Neural crest cell (in vitro differentiated cells): ENCODE results near the gene ABCF2. TPM values are rescaled to one million over a fixed set of nuclear protein-coding genes. Genes with fewer than 3 reads are reported as not detected.

Source experiments
- DNase-seq: peaks from one replicate; pipeline ENCODE4 v3.0.0; 2021; ENCODE audit warnings: low read depth, mixed read lengths, low spot score
- H3K27ac Mint-ChIP-seq: one replicate; pipeline ENCODE4 v1.8.0; 2021; ENCODE audit warnings: mild to moderate bottlenecking, mixed read lengths; ENCODE audit not compliant: unreplicated experiment
- H3K27me3 Mint-ChIP-seq: 2 replicates; pipeline ENCODE4 v1.8.0; 2021; ENCODE audit warnings: low read depth, mild to moderate bottlenecking, mixed read lengths
- H3K36me3 Mint-ChIP-seq: 2 replicates; pipeline ENCODE4 v1.8.0; 2021; ENCODE audit warnings: low read depth, mild to moderate bottlenecking, mixed read lengths
- H3K4me1 Mint-ChIP-seq: 2 replicates; pipeline ENCODE4 v1.8.0; 2021; ENCODE audit warnings: mixed read lengths
- H3K4me3 Mint-ChIP-seq: one replicate; pipeline ENCODE4 v1.8.0; 2021; ENCODE audit warnings: mild to moderate bottlenecking, mixed read lengths
- H3K9me3 Mint-ChIP-seq: 2 replicates; pipeline ENCODE4 v1.8.0; 2021; ENCODE audit warnings: mixed read lengths
- total RNA-seq: library from RNA; stranded (reverse); gene quantifications from 2 replicates; pipeline ENCODE4 v1.2.1, GENCODE V29; 2021
- TF ChIP-seq, protein P1 (sequence below): fragments of 200-600 bp; sonication (generic); conservative IDR thresholded peaks from 2 replicates; pipeline ENCODE4 v1.5.0; 2021; ENCODE audit warnings: antibody characterized with exemption, mild to moderate bottlenecking

The ABCF2 gene
- total RNA-seq, 1 donor from 2014 or later = 68.2 TPM

DNA sequence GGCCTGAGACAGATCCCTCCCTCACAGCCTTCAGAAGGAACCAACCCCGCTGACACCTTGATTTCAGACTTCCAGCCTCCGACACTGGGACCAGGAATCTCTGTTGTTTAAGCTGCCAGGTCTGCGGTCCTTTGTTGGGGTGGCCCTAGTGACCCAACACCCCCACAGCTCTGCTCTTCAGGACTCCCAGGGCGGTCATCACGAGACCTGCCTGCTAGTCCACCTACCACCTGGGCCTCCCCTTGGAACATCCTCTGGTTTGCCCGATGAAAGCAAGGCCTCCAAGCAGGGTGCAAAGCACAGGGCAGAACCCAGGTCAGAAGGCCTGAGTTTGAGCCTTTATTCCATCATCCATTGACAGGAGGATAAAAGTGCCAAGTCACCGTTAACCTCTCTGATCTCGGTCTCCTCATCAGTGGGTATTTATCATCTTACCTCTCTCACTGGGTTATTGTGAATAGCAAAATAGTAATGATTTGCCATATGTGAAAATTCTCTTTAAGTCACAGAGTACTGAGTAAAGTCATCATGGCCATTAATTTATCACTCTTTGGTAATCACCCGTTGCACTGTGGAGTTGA, 38.4 kb upstream of the ABCF2 start:
- Mint-ChIP-seq H3K27ac (no peak overlapping the region), H3K27me3 (no peaks in the 10 kb centered on the region), H3K4me3 (no peak overlapping the region), H3K4me1 (no peaks in the 10 kb centered on the region), H3K36me3 (no peaks in the 10 kb centered on the region), H3K9me3 (no peaks in the 10 kb centered on the region)
- no peak for DNase-seq
- TF ChIP-seq, protein P1, sequence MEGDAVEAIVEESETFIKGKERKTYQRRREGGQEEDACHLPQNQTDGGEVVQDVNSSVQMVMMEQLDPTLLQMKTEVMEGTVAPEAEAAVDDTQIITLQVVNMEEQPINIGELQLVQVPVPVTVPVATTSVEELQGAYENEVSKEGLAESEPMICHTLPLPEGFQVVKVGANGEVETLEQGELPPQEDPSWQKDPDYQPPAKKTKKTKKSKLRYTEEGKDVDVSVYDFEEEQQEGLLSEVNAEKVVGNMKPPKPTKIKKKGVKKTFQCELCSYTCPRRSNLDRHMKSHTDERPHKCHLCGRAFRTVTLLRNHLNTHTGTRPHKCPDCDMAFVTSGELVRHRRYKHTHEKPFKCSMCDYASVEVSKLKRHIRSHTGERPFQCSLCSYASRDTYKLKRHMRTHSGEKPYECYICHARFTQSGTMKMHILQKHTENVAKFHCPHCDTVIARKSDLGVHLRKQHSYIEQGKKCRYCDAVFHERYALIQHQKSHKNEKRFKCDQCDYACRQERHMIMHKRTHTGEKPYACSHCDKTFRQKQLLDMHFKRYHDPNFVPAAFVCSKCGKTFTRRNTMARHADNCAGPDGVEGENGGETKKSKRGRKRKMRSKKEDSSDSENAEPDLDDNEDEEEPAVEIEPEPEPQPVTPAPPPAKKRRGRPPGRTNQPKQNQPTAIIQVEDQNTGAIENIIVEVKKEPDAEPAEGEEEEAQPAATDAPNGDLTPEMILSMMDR = no peak

DNA sequence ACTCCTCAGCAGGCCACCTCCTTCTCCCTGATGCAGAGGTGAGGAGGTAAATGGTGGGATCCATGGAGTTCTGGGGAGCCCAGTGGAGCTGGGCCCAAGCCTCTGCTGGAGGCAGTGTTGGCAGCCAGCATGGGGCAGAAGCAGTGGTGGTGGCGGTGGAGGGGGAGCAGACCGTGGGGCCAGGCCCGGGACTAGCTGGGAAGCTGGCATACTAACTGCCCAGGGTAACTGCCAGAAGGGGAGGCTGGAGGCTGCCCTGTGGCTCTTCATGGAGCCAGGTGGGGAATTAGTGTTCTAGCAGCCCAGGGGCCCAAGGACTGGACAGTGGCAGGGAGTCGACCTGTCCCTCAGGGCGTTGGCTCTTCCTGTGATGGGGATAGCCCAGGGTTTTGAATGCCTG, 37.6 kb upstream of the ABCF2 start:
- Mint-ChIP-seq H3K27ac (no peak overlapping the region), H3K9me3 (no peaks in the 10 kb centered on the region)

DNA sequence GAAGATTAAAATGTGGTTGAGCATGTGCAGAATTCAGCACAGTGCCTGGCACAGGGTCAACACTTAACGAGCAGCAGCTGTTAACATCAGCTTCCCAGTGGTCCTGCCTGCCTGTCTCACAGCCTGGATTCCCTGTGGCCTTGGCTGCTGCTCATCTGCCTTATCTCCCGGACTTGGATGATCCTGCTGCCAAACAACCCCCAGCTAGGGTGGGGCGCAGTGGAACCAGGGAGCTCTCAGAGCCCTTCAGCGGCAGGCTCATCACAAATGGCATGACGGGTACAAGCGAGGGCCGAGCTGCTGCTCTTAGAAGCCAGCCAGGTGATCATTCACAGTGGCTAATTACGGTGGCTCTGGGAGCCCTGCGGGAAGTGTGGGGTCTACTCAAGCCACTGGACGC, 34.5 kb upstream of the ABCF2 start:
- no peak for DNase-seq
- H3K27ac Mint-ChIP-seq = no peak overlapping the region
- H3K36me3 Mint-ChIP-seq = no peaks in the 10 kb centered on the region
- no peak overlapping the region for H3K4me3 Mint-ChIP-seq
- no peaks in the 10 kb centered on the region for H3K4me1 Mint-ChIP-seq
- TF ChIP-seq, protein P1 = no peak
- peaks cover 9% of the 10 kb centered on the region for H3K27me3 Mint-ChIP-seq
- H3K9me3 Mint-ChIP-seq = no peaks in the 10 kb centered on the region

More for the DNA sequence above, 37.6 kb upstream of the ABCF2 start:
- Mint-ChIP-seq H3K27me3 (no peaks in the 10 kb centered on the region), H3K36me3 (no peaks in the 10 kb centered on the region), H3K4me1 (no peaks in the 10 kb centered on the region), H3K4me3 (no peak overlapping the region)
- no peak for DNase-seq
- TF ChIP-seq, protein P1 = no peak

DNA sequence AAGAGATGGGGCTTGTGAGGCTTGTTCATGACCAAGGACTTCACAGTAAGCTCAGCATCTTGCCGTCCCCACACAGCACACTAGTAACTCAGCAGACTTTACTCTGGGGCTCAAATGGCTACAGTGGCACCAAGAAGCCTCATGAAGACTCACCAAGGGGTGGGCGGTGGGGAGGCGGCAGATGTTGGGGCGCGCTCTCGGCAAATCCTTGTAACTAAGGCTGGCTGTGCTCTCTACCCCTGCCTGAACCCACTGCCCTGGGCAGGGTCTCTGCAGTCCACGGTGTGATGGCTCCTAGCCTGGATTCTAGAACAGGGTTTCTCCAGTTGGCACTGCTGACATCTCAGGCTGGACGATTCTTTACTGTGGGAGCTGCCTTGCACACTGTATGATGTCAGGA, 33.9 kb upstream of the ABCF2 start:
- Mint-ChIP-seq H3K36me3 (no peaks in the 10 kb centered on the region), H3K4me3 (no peak overlapping the region), H3K27ac (no peak overlapping the region), H3K4me1 (no peaks in the 10 kb centered on the region), H3K27me3 (peaks cover 12% of the 10 kb centered on the region), H3K9me3 (no peaks in the 10 kb centered on the region)
- TF ChIP-seq, protein P1 = no peak
- no peak for DNase-seq

DNA sequence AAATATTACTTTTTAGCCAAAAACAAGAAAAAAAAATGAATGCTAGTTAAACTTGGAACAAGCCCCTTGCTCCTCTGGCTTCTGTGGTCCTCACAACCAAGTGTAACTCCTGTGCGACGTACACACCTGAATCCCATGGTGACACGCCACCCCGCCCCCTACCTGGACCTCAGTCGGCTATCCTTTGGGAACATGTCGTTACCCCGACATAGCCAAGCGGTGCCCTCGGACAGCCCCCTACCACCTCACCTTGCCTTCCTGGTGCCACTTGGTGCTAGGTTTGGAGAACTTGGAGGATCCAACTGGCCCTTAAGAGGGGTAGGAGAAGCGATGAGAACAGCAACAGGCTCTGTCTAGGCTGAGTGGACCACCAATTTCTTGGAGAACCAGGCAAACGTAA, 33.5 kb upstream of the ABCF2 start:
- TF ChIP-seq, protein P1 = no peak
- no peak overlapping the region for H3K4me3 Mint-ChIP-seq
- H3K9me3 Mint-ChIP-seq = no peaks in the 10 kb centered on the region
- H3K27me3 Mint-ChIP-seq = peaks cover 14% of the 10 kb centered on the region
- H3K27ac Mint-ChIP-seq = no peak overlapping the region
- peaks cover 3% of the 10 kb centered on the region for H3K4me1 Mint-ChIP-seq
- no peaks in the 10 kb centered on the region for H3K36me3 Mint-ChIP-seq
- no peak for DNase-seq
